Left cardiac atrium (tissue), 4 donors: ENCODE results near the gene ZNF837. TPM values are rescaled to one million over a fixed set of nuclear protein-coding genes. Genes with fewer than 3 reads are reported as not detected.

Source experiments
- ATAC-seq, 2 donors: fragments of 200-7000 bp; cut with Tn5 transposase; one replicate each; pipeline ENCODE4 v1.9.1; 2020; ENCODE audit warnings: mild to moderate bottlenecking in 2 of 2, moderate library complexity in 2 of 2
- DNase-seq: peaks from one replicate; pipeline ENCODE4 v3.0.0-alpha.2; 2020
- intact Hi-C, 2 donors: fragments of 100-400 bp; cut with DNase I; formaldehyde crosslinking; loops; one replicate each; pipeline versions ENCODE4 v1.14.1 to v1.15.1; 2022 to 2023
- microRNA-seq, 2 donors: library from miRNA; unstranded; fragments of <30 nt; microRNA quantifications; one replicate each; pipeline ENCODE4 v1.2.0, GENCODE V29; 2020
- total RNA-seq, 2 donors: library from RNA; stranded (reverse); fragmentation: NEBNext Ultra II Directional; extraction: Animal tissue kit (Norgen Biotek cat#: 25700); gene quantifications; one replicate each; pipeline ENCODE4 v1.2.1, GENCODE V29; 2021
- donor health status: DM: no; HTN: yes; CAD: no.
- donor health status: DM: no; HTN: yes; CAD: no; lungs with severe emphysema.
- donor health status: DM: yes; HTN: yes; CAD: no.
- donor health status: Dilated cardiomyopathy.

ZNF837 gene
- total RNA-seq, 2 donors from 2014 or later, result 0.44 to 0.53 TPM

GRCh38 chr19:58332697-58333096 is 48.1 kb downstream of the ZNF837 start:
- DNase-seq, result no peak

GRCh38 chr19:58330458-58330857 is 50.4 kb downstream of the ZNF837 start:
- intact Hi-C loops, result no loop called here
- DNase-seq, result no peak
- no peak for ATAC-seq

More at GRCh38 chr19:58332697-58333096, 48.1 kb downstream of the ZNF837 start:
- no peak for ATAC-seq
- intact Hi-C loops, result no loop called here

GRCh38 chr19:58328999-58329398 is 51.8 kb downstream of the ZNF837 start:
- ATAC-seq (no peak), DNase-seq (no peak)
- intact Hi-C loops, result no loop called here

- peak; percentile 99 for DNase-seq
- intact Hi-C loops, result loop anchor here in 1 of 2 donors (1.0 kb wide), 1 partner anchor 35 kb away; the partner anchor contains the start of gene ZNF497
- peak; percentile 97 to 98 for ATAC-seq
Measured at GRCh38 chr19:58326914-58327726, 53.7 kb downstream of the ZNF837 start, which contains the start of gene ZSCAN22. Gene ZSCAN22, plus strand, starts transcription at chr19:58326994. Its CDS starts 7,809 bp downstream, at chr19:58334803.

GRCh38 chr19:58326501-58326913 is 54.3 kb downstream of the ZNF837 start:
- DNase-seq, result no peak
- intact Hi-C loops, result no loop called here
- peak; percentile 12 to 21 for ATAC-seq

GRCh38 chr19:58325311-58326022 is 55.4 kb downstream of the ZNF837 start:
- no peak for DNase-seq
- no peak for ATAC-seq
- intact Hi-C loops, result no loop called here

GRCh38 chr19:58319241-58319640 is 61.6 kb downstream of the ZNF837 start:
- intact Hi-C loops, result no loop called here

GRCh38 chr19:58318297-58318696 is 62.5 kb downstream of the ZNF837 start:
- ATAC-seq, result no peak
- intact Hi-C loops, result no loop called here

More at GRCh38 chr19:58319241-58319640, 61.6 kb downstream of the ZNF837 start:
- no peak for ATAC-seq
- no peak for DNase-seq

More at GRCh38 chr19:58318297-58318696, 62.5 kb downstream of the ZNF837 start:
- DNase-seq, result no peak

Small RNA genes lying within 50 kb of the gene (microRNA-seq; reads per million reads assigned to microRNA genes)
- gene MIR4754 (0 reads per million in 2 donors), gene MIR6806 (0 to 0.20 reads per million in 2 donors)

Other genes starting within 250 kb of the ZNF837 start
- gene ZNF329, start 230.2 kb downstream of the ZNF837 start, total RNA-seq, result 1 to 10 TPM; 7.0 to 8.8 TPM
- gene ZNF274, start 198.0 kb downstream of the ZNF837 start, total RNA-seq, result 10 to 100 TPM; 20.9 to 28.3 TPM
- gene ZNF544, start 152.1 kb downstream of the ZNF837 start, total RNA-seq, result 10 to 100 TPM; 20.2 to 21.8 TPM
- gene ZNF8, start 102.1 kb downstream of the ZNF837 start, total RNA-seq, result 1 to 10 TPM; 4.4 to 6.8 TPM
- gene ERVK3-1, start 75.7 kb downstream of the ZNF837 start, total RNA-seq, result 10 to 100 TPM; 19.9 to 22.8 TPM
- gene ZSCAN22, start 54.0 kb downstream of the ZNF837 start, total RNA-seq, result 1 to 10 TPM; 2.0 to 2.1 TPM
- 10 to 100 TPM; 18.3 to 18.9 TPM for gene A1BG, start 27.5 kb downstream of the ZNF837 start, total RNA-seq
- gene ZNF497, start 18.3 kb downstream of the ZNF837 start, total RNA-seq, result under 1 TPM; 0.37 to 0.41 TPM
- 100 to 1,000 TPM; 572 to 598 TPM for gene RPS5, start 6.2 kb upstream of the ZNF837 start, total RNA-seq
- not detected for gene RNF225, start 14.6 kb upstream of the ZNF837 start, total RNA-seq
- gene ZNF584, start 27.6 kb upstream of the ZNF837 start, total RNA-seq, result 10 to 100 TPM; 13.2 to 25.0 TPM
- 1 to 10 TPM; 4.7 to 7.3 TPM for gene ZNF132, start 59.1 kb upstream of the ZNF837 start, total RNA-seq
- gene ZNF324B, start 70.6 kb upstream of the ZNF837 start, total RNA-seq, result 1 to 10 TPM; 3.9 to 4.7 TPM
- gene ZNF324, start 86.0 kb upstream of the ZNF837 start, total RNA-seq, result 1 to 10 TPM; 4.4 to 6.1 TPM
- gene ZNF446, start 95.3 kb upstream of the ZNF837 start, total RNA-seq, result 1 to 10 TPM; 4.1 to 5.1 TPM
- 1 to 10 TPM; 6.0 to 6.3 TPM for gene SLC27A5, start 131.0 kb upstream of the ZNF837 start, total RNA-seq
- gene ZBTB45, start 138.8 kb upstream of the ZNF837 start, total RNA-seq, result 10 to 100 TPM; 10.2 to 11.7 TPM
- 100 to 1,000 TPM; 135 to 150 TPM for gene TRIM28, start 163.0 kb upstream of the ZNF837 start, total RNA-seq
- gene CHMP2A, start 174.1 kb upstream of the ZNF837 start, total RNA-seq, result 100 to 1,000 TPM; 109 to 113 TPM
- gene UBE2M, start 177.6 kb upstream of the ZNF837 start, total RNA-seq, result 100 to 1,000 TPM in 1 of 2 donors, 10 to 100 TPM in 1; 91.4 to 113 TPM
- gene MZF1, start 192.3 kb upstream of the ZNF837 start, total RNA-seq, result 10 to 100 TPM in 1 of 2 donors, 1 to 10 TPM in 1; 9.2 to 11.0 TPM